ENCODE data around the gene STIM1.

STIM1 gene

GRCh38 chr11:3901249-3902025, 46.0 kb downstream of the STIM1 start:
- Mint-ChIP-seq H3K27ac (no peak overlapping the region), H3K9me3 (no peaks in the 10 kb centered on the region), H3K4me3 (no peak overlapping the region), H3K4me1 (ENCODE audit: low read depth) (peaks cover 65% of the 10 kb centered on the region), H3K27me3 (no peaks in the 10 kb centered on the region), H3K36me3 (ENCODE audit: low read depth) (peaks cover 6% of the 10 kb centered on the region)

DNA sequence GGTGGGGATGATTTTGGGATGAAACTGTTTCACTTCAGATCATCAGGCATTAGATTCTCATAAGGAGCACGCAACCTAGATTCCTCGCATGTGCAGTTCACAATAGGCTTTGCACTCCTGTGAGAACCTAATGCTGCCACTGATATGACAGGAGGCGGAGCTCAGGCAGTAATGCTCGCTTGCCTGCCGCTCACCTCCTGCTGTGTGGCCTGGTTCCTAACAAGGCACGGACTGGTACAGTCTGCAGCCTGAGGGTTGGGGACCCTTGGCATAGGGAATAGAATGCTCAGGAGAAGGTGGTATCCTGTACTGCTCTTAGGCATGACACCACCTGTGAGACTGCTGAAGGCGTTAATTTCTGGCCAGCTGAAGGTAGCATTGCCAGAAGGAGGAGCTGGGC, 47.0 kb downstream of the STIM1 start:
- Mint-ChIP-seq H3K4me3 (no peak overlapping the region), H3K27me3 (no peaks in the 10 kb centered on the region), H3K36me3 (ENCODE audit: low read depth) (no peaks in the 10 kb centered on the region), H3K4me1 (ENCODE audit: low read depth) (peaks cover 69% of the 10 kb centered on the region), H3K9me3 (no peaks in the 10 kb centered on the region), H3K27ac (no peak overlapping the region)

GRCh38 chr11:3903207-3903896, 47.9 kb downstream of the STIM1 start:
- H3K27ac Mint-ChIP-seq = peak overlapping the region; percentile 57
- H3K9me3 Mint-ChIP-seq = no peaks in the 10 kb centered on the region
- no peak overlapping the region for H3K4me3 Mint-ChIP-seq
- no peaks in the 10 kb centered on the region for H3K27me3 Mint-ChIP-seq
- H3K4me1 Mint-ChIP-seq (ENCODE audit: low read depth) = peaks cover 77% of the 10 kb centered on the region
- no peaks in the 10 kb centered on the region for H3K36me3 Mint-ChIP-seq (ENCODE audit: low read depth)

GRCh38 chr11:3904228-3904627, 48.8 kb downstream of the STIM1 start:
- Mint-ChIP-seq H3K36me3 (ENCODE audit: low read depth) (no peaks in the 10 kb centered on the region), H3K27me3 (no peaks in the 10 kb centered on the region), H3K9me3 (no peaks in the 10 kb centered on the region), H3K27ac (peak overlapping the region; percentile 57), H3K4me1 (ENCODE audit: low read depth) (peaks cover 81% of the 10 kb centered on the region), H3K4me3 (no peak overlapping the region)

GRCh38 chr11:3905080-3905953, 49.9 kb downstream of the STIM1 start:
- Mint-ChIP-seq H3K4me3 (peak overlapping the region; percentile 21), H3K27ac (peak overlapping the region; percentile 57), H3K27me3 (no peaks in the 10 kb centered on the region), H3K4me1 (ENCODE audit: low read depth) (peaks cover 84% of the 10 kb centered on the region), H3K9me3 (no peaks in the 10 kb centered on the region), H3K36me3 (ENCODE audit: low read depth) (no peaks in the 10 kb centered on the region)

DNA sequence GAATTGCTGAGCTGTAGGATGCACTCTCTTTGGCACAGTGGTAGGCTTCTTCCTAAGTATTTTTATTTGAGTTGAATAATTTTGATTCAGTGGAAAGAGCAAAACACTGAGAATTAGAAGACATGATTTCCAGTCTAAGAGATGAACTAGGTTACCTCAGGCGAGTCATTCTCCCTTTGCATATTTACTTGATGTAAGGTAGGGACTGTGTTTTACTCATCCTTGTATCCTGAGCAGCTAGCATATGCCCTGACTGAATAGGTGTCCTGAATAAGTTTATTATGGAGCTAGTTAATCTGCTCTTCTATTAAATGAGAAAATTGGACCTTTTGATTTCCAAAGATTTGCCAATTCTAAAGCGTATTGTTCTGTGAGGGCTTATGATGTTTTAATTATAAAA, 50.7 kb downstream of the STIM1 start:
- H3K27me3 Mint-ChIP-seq = no peaks in the 10 kb centered on the region
- no peak overlapping the region for H3K4me3 Mint-ChIP-seq
- H3K27ac Mint-ChIP-seq = peak overlapping the region; percentile 57
- no peaks in the 10 kb centered on the region for H3K9me3 Mint-ChIP-seq
- no peaks in the 10 kb centered on the region for H3K36me3 Mint-ChIP-seq (ENCODE audit: low read depth)
- peaks cover 82% of the 10 kb centered on the region for H3K4me1 Mint-ChIP-seq (ENCODE audit: low read depth)

- Mint-ChIP-seq H3K9me3 (no peaks in the 10 kb centered on the region), H3K27ac (no peak overlapping the region), H3K4me1 (ENCODE audit: low read depth) (peaks cover 75% of the 10 kb centered on the region), H3K27me3 (no peaks in the 10 kb centered on the region), H3K4me3 (no peak overlapping the region), H3K36me3 (ENCODE audit: low read depth) (no peaks in the 10 kb centered on the region)
Measured at GRCh38 chr11:3907590-3907989, 52.1 kb downstream of the STIM1 start.

- Mint-ChIP-seq H3K27me3 (no peaks in the 10 kb centered on the region), H3K9me3 (no peaks in the 10 kb centered on the region), H3K4me1 (ENCODE audit: low read depth) (peaks cover 69% of the 10 kb centered on the region), H3K27ac (no peak overlapping the region), H3K4me3 (no peak overlapping the region), H3K36me3 (ENCODE audit: low read depth) (no peaks in the 10 kb centered on the region)
Measured at GRCh38 chr11:3909901-3910300, 54.4 kb downstream of the STIM1 start.

DNA sequence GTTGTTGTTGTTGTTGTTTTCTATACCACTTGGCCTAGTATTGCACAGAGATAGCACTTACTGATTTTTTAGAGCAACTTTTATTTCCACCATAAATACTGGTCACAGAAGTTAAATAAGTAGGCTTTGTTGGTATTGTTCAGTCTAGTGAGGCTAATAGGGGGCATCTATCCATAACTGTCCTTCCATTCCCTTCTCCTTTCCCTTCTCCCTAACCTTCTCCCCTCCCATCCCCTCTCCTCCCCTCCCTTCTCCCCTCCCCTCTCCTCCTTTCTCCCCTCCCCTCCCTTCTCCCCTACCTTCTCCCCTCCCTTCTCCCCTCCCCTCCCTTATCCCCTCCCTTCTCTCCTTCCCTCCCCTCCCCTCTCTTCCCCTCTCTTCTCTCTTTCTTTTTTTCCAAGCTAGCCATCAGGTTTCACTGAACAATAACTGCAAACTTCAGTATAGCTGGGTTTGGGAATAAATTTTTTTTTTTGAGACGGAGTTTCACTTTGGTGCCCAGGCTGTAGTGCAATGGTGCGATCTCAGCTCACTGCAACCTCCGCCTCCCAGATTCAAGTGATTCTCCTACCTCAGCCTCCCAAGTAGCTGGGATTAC, 56.5 kb downstream of the STIM1 start:
- Mint-ChIP-seq H3K27ac (peak overlapping the region; percentile 6), H3K27me3 (no peaks in the 10 kb centered on the region), H3K4me3 (no peak overlapping the region), H3K9me3 (no peaks in the 10 kb centered on the region), H3K36me3 (ENCODE audit: low read depth) (peaks cover 3% of the 10 kb centered on the region), H3K4me1 (ENCODE audit: low read depth) (peaks cover 64% of the 10 kb centered on the region)

- Mint-ChIP-seq H3K4me1 (ENCODE audit: low read depth) (peaks cover 70% of the 10 kb centered on the region), H3K27ac (no peak overlapping the region), H3K4me3 (no peak overlapping the region), H3K36me3 (ENCODE audit: low read depth) (peaks cover 10% of the 10 kb centered on the region), H3K9me3 (no peaks in the 10 kb centered on the region), H3K27me3 (no peaks in the 10 kb centered on the region)
Measured at GRCh38 chr11:3913921-3914320, 58.5 kb downstream of the STIM1 start.

DNA sequence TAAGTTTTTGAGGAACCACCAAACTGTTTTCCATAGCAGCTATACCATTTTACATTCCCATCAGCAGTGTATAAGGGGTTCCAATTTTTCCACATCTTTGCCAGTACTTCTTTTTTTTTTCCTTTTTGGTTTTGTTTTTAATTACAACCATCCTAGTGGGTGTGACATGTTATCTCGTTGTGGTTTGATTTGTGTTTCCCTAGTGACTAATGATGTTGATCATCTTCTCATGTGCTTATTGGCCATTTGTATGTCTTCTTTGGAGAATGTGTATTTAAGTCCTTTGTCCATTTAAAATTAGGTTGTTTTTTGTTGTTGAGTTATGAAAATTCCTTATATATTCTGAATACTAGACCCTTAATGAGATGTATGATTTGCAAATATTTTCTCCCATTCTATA, 59.3 kb downstream of the STIM1 start:
- Mint-ChIP-seq H3K27me3 (no peaks in the 10 kb centered on the region), H3K4me3 (no peak overlapping the region), H3K9me3 (no peaks in the 10 kb centered on the region), H3K36me3 (ENCODE audit: low read depth) (peaks cover 11% of the 10 kb centered on the region), H3K4me1 (ENCODE audit: low read depth) (peaks cover 73% of the 10 kb centered on the region), H3K27ac (peak overlapping the region; percentile 77)

GRCh38 chr11:3916962-3917361, 61.5 kb downstream of the STIM1 start:
- Mint-ChIP-seq H3K4me3 (peak overlapping the region; percentile 7), H3K27ac (peak overlapping the region; percentile 55), H3K27me3 (no peaks in the 10 kb centered on the region), H3K36me3 (ENCODE audit: low read depth) (peaks cover 19% of the 10 kb centered on the region), H3K4me1 (ENCODE audit: low read depth) (peaks cover 80% of the 10 kb centered on the region), H3K9me3 (no peaks in the 10 kb centered on the region)

- Mint-ChIP-seq H3K9me3 (no peaks in the 10 kb centered on the region), H3K4me3 (peak overlapping the region; percentile 25), H3K4me1 (ENCODE audit: low read depth) (peaks cover 70% of the 10 kb centered on the region), H3K27ac (peak overlapping the region; percentile 74), H3K36me3 (ENCODE audit: low read depth) (peaks cover 24% of the 10 kb centered on the region), H3K27me3 (no peaks in the 10 kb centered on the region)
Measured at GRCh38 chr11:3920148-3920852, 64.8 kb downstream of the STIM1 start.

DNA sequence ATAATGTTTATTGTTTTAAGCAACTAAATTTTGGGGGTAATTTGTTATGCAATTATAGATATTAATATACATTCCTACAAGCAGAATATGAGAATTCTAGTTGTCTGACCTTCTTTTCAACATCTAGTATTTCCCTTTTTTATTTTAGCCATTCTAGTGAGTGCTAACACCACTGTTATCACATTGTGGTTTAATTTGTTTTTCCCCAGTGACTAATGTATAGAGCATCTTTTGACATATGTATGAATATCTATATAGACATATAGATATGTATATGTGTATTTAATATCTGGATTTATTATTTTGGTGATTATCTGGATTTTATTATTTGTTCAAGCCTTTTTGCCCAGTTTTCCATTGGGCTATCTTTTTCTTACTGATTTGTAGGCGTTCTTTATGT, 66.6 kb downstream of the STIM1 start:
- Mint-ChIP-seq H3K36me3 (ENCODE audit: low read depth) (peaks cover 21% of the 10 kb centered on the region), H3K4me3 (no peak overlapping the region)

More for the DNA sequence above, 66.6 kb downstream of the STIM1 start:
- H3K4me1 Mint-ChIP-seq (ENCODE audit: low read depth) = peaks cover 63% of the 10 kb centered on the region
- no peaks in the 10 kb centered on the region for H3K27me3 Mint-ChIP-seq
- H3K9me3 Mint-ChIP-seq = no peaks in the 10 kb centered on the region
- H3K27ac Mint-ChIP-seq = no peak overlapping the region
